HG03060 (cell line): ENCODE data around the gene MAGEL2.

Experiments
- ATAC-seq: cut with Tn5 transposase; IDR thresholded peaks from one replicate; pipeline ENCODE4 v1.9.1; 2021; ENCODE audit warnings: low read depth, moderate number of reproducible peaks; ENCODE audit not compliant: unreplicated experiment

MAGEL2 gene

GRCh38 chr15:23647421-23648370 lies at the start of gene MAGEL2:
Gene MAGEL2, minus strand, starts transcription at chr15:23647867. Its CDS starts 125 bp downstream, at chr15:23647742.
- no peak for ATAC-seq

GRCh38 chr15:23695282-23695681 lies 47.6 kb upstream of the MAGEL2 start:
- no peak for ATAC-seq

DNA sequence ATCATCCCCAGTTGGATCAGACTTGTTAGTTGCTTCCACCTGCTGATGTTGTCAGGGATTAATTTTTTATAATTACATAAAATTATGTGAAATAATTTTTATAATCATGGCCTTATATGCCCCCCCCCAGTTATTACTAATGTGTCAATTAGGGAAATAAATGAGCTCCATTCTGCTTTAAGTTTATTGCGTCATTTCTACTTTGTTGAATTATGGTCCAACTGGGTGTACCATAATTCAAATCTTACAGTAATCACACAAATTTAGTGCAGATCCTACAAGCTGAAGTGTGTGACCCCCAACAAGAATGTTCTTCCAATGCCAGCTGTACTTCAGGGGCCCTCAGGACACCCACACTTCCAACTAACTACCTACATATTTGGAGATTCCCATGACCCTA lies 46.9 kb upstream of the MAGEL2 start:
- ATAC-seq: no peak

DNA sequence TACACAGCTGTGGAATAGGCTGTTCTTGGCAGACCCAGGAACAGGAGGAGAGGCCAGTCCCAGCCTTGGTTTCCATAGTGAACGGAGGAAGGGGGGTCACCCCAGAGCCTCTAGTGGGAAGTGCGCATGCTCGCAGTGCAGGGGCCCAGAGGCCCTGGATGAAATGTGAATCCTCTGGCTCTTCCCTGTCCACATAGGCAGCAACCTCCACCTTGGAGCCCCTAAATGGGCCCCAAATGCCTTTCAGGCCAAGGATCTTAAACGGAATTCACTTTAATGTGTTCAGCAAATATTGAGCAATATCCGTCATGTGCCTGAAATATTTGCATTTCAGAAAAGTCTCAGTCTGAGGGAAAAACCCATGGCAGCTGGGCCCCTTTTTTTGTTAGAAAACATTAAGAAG lies 42.8 kb upstream of the MAGEL2 start:
- no peak for ATAC-seq

DNA sequence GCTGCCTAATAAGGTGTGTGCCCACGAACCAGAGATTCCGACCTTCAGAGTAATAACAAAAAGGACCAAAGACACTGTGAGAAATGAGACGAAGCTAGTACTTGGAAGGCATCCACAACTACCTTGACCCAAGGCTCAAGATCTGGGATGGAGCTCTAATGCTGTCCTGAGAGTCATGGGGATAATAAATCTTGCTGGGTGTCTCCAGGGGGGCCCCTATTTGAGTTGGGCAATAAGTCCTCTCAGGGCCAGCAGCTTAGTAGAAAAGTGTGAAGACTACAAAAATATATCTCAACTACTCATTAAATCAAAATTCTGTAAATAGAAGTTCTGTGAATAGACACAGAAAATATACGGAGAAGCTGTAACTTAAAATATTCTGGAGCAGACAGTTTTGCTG lies 42.3 kb upstream of the MAGEL2 start:
- ATAC-seq: no peak

DNA sequence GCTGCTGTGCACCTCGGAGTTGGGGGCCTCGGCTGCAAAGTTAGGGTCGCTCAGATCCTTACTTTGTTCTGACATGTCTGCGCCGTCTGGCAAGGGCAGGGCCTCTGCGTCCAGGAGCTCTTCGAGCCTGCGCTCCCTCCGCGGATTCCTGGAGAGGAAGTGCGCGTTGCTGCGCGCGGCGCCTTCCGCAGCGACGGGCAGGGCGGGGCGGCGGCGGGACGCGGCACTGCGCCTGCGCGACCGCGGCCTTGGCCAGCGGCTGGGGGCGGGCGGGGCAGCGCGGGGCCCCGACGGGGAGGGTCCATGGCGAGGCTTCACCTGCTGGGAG lies 39.4 kb upstream of the MAGEL2 start, which contains the start of gene NDN:
Gene NDN, minus strand, starts transcription at position 163 of the 328 bp plus-strand sequence. Its CDS starts 88 bp downstream, at position 75.
- ATAC-seq: no peak

DNA sequence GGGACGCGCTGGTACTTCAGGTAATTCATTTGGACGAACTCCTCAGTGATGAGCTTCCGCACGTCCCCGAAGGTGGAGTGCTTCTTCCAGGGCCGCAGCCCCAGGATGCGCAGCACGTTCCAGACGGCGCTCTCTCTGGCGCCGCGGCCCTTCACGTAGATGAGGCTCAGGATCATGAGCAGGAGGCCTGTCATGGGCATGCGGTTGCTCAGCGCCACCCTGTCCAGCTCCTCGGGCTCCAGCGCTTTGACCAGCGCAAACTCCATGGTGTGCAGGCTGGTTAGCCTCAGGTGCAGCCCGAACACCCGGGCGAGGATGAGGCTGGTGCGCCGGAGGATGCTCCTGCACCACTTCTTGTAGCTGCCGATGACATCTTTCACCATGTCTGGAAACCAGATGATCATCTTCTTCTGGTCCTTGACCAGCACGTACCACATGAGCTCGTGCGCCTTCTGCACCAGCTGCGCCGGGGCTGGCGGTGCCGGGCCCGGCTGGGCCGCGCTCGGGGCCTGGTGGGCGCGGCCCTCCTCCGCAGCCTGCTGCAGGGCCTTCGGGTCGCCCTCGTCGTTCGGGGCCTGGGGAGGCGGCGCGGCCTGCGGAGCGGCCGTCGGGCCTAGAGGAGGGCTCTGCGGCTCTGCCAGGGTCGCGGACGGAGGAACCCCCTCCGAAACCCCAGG lies 38.9 kb upstream of the MAGEL2 start:
- ATAC-seq: no peak

GRCh38 chr15:23671481-23671880 lies 23.8 kb upstream of the MAGEL2 start:
- no peak for ATAC-seq

DNA sequence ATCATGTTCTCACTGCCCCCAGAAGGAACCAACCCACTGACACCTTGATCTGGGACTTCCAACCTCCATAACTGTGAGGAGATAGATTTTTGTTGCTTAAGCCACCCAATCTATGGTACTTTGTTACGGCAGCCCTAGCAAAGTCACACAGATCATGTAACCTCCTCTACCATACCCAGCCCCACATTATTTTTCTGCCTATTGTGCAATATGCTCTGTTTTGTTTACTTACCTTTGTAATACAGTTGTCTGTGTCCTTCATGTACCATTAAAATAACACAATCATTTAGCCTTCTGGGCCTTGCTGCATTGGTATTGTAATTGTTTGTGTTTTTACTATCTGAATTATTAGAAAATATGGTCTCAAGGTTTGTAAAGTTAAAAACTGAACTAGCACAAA lies 23.3 kb upstream of the MAGEL2 start:
- ATAC-seq: no peak

DNA sequence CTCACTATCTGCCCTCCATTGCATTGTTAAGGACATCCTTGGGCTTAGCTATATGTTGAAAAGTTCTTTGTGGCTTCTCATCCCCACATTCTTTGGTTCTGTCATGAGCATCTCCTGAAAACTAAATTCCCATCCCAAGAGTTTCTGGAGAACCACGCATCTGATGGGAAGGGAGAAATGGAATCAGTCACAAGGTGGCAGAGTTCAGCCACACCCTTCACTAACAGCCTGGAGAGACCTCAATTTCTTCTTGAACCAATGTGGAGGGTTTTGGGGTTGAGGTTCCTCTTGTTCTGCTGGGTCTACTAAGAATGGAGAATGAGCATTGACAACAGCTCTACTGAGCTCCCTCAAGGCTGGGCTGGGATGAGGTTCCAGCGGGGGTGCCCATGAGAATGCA lies 15.6 kb upstream of the MAGEL2 start:
- ATAC-seq: no peak

GRCh38 chr15:23648920-23649515 lies 1.4 kb upstream of the MAGEL2 start:
- no peak for ATAC-seq

- no peak for ATAC-seq
Observed at GRCh38 chr15:23647001-23647295, 719 bp downstream of the MAGEL2 start.

DNA sequence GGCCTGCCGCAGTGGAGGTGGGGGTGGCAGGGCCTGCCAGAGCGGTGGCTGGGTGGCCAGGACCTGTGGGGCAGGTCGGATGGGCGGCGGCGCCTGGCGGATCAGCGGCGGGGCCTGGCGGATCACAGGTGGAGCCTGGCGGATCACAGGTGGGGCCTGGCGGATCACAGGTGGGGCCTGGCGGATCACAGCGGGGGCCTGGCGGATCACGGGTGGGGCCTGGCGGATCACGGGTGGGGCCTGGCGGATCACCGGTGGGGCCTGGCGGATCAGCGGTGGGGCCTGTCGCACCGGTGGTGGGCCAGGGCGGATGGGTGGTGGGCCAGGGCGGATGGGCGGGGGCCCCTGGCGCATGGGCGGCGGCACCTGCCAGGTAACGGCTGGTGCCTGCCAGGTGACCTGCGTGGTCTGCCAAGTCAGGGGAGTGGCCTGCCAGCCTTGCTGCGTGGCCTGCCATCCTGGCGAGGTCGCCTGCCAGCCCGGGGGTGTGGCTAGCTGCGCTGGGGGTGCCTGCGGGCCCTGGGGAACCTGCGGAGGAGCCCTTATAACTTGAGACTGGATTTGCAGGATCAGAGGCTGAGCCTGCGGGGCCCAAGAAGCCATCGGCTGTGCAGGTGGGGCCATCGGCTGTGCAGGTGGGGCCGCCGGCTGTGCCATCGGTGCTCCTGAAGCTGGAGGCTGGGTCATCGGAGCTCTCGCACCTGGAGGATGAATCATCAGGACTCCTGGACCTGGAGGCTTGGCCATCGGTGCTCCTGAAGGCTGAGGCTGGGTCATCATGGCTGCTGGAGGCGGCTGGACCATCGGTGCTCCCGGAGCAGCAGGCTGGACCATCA lies 1.3 kb downstream of the MAGEL2 start:
- ATAC-seq: no peak

- ATAC-seq: no peak
Observed at GRCh38 chr15:23645371-23646164, 2.1 kb downstream of the MAGEL2 start.

- no peak for ATAC-seq
Observed at GRCh38 chr15:23644829-23645228, 2.8 kb downstream of the MAGEL2 start.

DNA sequence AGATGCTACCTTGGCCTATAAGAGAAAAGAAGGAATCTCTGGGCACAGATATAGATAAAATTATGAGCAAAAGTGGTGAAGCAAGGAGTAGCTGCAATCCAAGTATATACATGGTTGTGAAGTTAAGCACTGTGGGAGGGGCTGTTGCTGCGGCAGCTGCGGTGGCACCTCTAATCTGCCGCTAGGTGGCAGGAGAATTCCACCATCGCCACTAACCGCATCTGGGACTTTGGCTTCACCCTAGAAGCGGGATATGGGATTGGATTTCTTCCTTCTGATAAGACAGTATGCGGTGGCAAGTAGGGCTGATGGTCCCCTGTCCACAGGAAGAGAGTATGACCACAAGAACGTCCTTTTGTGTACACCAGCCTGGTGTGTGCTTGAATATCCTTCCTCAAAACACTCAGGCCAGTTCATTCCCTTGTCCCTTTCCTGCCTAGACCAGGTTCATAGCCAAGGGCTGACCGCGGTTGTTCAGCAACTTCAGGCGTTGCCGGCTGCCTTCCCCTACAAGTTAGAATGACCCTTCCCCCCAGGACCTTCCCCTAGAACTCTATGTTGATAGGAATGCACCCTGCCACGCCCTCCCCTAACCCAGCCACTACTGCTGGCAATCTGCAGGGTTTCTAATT lies 5.1 kb downstream of the MAGEL2 start:
- ATAC-seq: no peak

GRCh38 chr15:23634181-23634580 lies 13.5 kb downstream of the MAGEL2 start:
- ATAC-seq: no peak

DNA sequence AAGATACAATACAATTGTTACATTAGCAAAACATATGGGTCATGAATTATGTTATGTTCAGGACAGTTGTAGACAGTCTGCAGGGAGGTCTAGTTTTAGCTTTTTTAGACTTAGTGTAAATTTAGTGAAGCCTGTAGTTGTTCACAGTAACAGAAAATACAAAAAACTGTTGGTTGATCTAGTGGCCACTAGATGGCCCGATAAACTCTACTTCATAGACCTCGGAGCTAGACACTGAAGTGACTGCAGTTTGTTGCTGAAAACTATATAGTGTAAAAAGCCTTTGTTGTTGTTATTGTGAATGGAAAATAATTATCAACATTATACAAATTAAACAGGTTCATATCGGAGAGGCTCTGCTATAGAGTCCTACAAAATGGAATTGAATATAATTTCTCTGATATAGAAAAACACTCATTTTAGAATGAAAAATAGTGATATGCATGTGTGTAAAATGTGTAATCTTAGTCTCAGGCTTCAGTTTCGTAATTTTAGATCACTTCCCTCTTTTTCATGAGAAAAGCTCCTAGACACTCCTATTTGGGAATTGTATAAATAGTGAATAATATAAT lies 18.3 kb downstream of the MAGEL2 start:
- ATAC-seq: no peak

DNA sequence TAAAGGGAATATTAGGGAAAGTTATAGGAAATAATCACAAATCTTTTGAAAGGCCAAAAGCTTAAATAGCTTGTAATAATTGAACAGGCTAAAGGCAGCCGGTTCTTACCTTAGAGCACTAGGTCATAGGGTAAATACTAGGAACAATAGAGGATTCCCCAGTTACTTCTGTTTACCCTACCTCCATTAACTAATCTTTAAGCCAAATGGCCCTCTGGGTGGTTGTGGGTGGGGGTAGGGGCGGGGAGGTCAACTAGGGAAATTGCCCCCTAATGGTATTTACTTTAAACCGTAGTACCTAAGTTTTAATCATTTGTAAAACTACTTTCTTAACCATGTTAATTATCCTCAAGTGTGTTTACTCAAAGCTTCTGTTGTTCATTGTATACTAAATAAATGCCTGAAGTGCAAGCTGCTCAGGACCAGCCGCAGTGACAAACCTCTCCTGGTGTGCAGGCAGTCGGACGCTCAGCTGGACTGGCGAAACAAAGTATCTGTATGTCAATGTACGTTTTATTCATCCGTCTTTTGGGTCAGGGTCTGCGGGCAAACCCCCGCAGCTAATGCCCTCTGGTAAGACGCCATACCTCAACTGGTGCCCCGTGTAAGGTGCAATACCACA lies 18.9 kb downstream of the MAGEL2 start:
- ATAC-seq: no peak
